Epidermal melanocyte (primary cell): ENCODE measurements around the gene SART1.

Source experiments
- DNase-seq: peaks from one replicate; pipeline ENCODE4 v3.0.0; 2011; ENCODE audit warnings: low spot score; ENCODE audit not compliant: insufficient read length

Gene SART1

DNA sequence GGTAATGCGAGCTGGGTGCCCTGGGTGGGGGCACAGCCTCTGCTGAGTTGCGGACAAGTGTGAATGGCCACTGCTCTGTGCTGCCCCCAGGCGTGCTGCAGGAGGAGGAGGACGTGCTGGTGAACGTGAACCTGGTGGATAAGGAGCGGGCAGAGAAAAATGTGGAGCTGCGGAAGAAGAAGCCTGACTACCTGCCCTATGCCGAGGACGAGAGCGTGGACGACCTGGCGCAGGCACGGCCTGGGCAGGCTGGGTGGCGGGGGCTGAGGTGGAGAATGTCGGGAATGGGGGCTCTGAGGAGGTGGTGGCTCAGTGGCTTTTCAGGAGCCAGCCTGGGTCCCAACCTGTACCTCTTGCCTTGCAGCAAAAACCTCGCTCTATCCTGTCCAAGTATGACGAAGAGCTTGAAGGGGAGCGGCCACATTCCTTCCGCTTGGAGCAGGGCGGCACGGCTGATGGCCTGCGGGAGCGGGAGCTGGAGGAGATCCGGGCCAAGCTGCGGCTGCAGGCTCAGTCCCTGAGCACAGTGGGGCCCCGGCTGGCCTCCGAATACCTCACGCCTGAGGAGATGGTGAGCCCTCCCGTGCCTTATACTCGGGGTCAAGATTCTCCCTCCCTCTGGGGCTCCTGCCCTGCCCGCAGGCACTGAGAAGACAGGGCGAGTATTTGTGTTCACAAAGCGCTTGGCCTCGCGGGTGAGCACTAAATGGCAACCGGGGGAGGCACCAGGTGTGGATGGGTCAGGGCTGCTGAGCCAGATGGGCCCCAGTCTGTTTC lies 4.6 kb downstream of the SART1 start:
- DNase-seq, result no peak

- DNase-seq, result no peak
Measured at GRCh38 chr11:65967329-65967934, 5.9 kb downstream of the SART1 start.

GRCh38 chr11:65968600-65969482 lies 7.3 kb downstream of the SART1 start:
- DNase-seq, result no peak

- no peak for DNase-seq
Measured at GRCh38 chr11:65972116-65972515, 10.6 kb downstream of the SART1 start.

DNA sequence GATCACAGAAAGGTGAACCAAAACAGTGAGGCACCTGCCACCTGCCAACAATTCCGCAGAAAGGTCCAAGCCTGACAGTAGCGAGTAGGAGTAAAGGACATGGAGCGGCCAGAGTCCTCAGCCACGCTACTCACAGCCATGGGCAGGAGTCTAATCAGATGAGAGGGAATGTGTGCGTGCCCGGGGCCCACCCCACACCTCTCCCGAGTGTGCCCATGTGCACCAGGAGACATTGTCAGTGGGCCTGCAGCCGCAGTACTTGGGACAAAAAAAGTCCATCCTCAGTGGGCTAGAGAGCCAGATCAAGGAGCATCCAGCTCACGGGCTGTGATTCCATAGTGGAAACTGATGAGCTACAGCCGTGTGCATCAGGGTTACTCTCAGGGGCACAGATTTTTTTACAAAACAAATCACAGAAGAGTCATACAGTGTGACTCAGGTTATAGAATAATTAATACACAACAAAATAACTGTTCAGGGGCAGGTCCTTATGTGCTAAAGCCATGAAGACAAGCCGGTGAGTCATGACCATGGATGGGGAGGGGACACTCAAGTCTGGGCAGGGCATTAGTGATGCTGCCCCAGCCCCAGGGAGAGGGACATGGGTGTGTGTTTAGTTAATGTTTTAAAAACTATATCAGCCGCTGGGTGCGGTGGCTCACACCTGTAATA lies 12.0 kb downstream of the SART1 start:
- no peak for DNase-seq

DNA sequence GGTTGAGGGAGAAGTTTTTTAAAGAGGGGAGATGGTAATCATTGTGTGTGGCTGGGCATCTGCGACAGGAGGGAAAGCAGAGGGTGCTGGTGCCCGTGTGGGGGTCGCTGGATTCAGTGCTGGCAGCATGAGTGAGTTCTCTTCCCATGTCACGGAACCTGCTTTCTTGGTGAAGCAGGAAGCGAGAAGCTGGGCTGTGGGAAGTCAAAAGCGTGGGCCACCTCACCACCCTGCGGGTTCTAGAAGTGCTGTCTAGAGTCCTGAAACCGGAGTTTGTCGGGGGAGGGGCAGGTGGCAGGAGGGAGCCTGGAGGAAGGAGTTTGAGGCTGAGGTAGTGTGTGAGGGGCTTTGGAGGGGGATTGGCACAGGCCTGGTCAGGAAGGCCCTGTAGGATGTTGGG lies 14.2 kb downstream of the SART1 start:
- DNase-seq, result no peak

DNA sequence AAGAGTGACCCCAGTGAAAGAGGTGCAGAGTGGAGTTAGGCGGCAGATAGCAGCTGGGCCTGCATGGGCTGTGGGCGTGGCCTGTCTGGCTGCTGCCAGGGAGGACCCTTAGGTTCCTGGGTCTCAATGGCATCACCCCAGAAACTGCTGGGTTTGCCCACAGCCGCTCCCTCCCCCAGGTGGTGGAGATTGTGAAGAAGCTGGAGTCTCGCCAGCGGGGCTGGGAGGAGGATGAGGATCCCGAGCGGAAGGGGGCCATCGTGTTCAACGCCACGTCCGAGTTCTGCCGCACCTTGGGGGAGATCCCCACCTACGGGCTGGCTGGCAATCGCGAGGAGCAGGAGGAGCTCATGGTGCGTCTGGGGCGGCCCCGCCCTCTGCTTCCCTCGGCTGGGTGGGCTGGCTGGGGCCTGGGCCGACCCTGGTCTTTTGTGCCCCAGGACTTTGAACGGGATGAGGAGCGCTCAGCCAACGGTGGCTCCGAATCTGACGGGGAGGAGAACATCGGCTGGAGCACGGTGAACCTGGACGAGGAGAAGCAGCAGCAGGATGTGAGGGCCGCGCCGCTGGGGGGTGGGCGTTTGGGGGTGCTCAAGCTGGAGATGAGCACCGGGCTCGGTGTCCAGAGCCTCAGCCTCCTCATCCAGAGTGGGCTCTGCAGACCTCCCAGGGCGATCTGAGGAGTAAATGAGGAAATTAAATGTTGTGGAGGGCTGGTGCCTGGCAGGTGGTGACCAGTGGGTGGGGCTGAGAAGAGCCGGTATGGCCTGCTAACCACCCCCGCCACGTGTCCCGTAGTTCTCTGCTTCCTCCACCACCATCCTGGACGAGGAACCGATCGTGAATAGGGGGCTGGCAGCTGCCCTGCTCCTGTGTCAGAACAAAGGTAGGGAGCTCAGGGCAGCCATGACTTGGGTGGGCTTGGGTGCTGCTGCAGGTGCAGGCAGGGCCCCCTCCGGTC lies 15.0 kb downstream of the SART1 start:
- no peak for DNase-seq

GRCh38 chr11:65977621-65978390 lies 16.3 kb downstream of the SART1 start:
- no peak for DNase-seq

GRCh38 chr11:65978391-65979238 lies 17.1 kb downstream of the SART1 start:
- DNase-seq, result no peak

DNA sequence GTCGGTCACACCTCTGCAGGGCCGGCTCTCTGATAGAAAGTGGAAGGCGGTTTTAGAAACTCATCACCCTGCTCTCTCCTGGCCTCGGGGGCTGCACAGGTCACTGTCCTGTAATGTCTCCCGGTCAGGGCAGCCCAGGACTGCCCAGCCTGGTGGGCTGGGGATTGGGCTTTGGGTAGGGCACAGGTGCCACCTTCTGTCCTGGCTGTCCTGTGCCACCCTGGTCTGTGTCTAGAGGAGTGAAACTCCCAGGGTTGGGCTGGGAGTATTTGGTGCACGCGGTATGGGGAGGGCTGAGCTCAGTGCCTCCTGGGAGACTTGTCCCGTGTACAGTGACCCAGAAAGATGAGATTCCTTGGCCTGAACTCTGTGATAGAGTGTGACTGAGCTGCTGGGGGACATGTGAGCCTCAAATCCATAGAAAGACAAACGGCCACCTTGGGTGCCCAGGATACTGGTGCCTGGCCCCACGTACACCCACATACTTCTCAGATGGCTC lies 17.8 kb downstream of the SART1 start:
- DNase-seq, result no peak

GRCh38 chr11:65981101-65981740 lies 19.7 kb downstream of the SART1 start:
- no peak for DNase-seq

DNA sequence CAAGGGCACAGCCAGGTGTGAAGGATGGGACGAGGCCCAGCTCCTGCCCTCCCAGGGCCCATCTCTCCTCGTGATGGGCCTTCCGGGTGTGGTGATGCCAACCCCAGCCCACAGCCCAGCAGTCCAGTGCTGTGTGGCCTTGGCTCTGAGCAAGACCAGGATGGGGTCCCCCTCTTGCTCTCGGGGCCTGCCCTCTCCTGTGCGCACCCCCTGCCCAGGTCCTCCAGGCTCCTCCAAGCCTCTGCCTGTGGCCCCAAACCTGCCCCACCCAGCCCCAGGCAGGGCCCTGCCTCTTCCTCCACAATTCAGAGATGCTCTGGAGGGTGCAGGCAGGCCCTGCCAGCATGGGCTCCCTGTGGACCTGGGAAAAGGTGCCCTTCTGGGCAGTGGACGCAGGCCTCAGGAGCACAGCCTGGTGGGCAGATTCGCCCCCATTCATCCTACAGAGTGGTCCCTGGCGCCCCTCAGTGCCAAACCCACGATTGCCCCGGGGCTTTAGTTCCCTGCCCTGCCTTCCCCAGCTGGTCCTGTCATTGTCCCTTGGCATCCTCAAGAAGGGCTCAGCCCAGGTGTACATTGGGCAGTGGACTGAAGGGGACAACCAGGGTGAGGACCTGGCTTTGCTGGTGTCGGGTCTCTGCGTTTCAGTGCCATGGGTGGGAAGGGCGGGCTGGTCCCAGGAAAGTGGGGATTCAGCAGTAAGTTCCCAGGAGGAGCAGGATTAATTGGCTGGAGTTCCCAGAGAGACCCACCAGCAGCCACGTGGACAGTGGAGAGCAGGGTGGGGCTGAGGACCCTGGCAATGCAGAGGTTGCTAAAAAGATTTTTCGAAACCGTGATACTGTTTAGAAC lies 20.7 kb downstream of the SART1 start:
- DNase-seq, result no peak

GRCh38 chr11:65982824-65983588 lies 21.5 kb downstream of the SART1 start:
- DNase-seq, result no peak

GRCh38 chr11:65983589-65983987 lies 22.1 kb downstream of the SART1 start:
- DNase-seq, result no peak

DNA sequence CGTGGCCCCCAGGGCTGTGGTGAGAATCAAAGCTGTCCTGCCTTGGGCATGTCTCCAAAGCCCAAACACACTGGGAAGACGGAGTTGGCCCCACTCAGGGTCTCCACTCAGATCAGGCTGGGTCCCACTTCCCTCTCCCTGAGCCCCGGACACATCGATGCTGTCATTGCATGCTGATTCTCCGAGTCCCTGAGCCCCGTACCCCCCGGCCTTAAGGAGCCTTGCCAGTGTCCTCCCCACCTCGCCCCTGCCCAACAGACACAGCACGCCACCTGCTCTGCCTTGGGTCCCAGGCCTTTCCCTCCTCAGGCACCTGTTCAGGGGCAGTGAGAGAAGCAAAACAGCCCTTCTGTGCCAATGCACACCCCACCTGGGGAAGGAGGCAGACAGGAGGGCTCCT lies 25.8 kb downstream of the SART1 start:
- no peak for DNase-seq

DNA sequence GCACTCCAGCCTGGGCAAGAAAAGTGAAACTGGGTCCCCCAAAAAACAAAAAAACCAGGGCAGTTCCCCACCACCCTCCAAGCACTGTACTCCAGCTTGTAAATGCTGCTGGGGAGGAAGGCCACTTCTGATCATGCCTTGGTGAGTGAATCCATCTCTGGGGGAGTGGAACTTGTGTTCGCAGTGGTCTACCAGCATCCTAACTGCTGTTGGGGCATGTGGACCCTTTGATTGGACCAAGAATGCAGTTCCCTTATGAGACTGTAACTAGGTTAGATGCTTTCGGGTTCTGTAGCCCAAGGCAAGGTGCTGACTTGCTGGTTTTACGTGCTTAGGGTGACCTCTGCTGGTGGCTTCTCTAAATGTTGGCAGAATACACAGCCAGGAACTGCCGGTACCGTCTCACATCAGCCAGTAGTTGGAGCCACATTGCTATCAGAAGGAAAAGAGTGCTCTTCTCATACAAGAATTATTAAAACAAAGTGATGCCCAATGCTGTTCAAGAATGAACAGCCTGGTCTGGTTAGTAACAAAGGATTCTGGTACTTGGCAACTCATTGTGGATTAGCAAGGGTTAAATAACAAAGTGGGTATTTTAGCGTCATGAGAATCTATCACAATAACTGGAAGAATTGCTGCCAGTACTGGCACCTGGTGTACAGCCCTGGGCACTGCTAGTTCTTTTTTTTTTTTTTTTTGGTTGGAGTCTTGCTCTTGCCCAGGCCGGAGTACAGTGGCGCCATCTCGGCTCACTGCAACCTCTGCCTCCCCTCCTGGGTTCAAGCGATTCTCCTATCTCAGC lies 27.5 kb downstream of the SART1 start:
- peak; percentile 94 for DNase-seq
